A673 (cell line): Measurements from ENCODE around the gene RPP25L. TPM values are rescaled to one million over a fixed set of nuclear protein-coding genes. Genes with fewer than 3 reads are reported as not detected.
A peak's percentile ranks its signal among the peaks of the same experiment; 100 is the strongest.

Experiments
- BruUV-seq: library from RNA; stranded (reverse); fragments of 400-500 nt; replicated peaks from 2 replicates; lab custom pipeline; 2021; lab: Mats Ljungman, UMichigan
- CTCF ChIA-PET: fragments of 300-600 bp; sonication (Branson Sonifier 250); formaldehyde crosslinking; loops from one replicate; lab custom pipeline; 2022; ENCODE audit warnings: antibody characterized with exemption; lab: Charles Lee
- POLR2A ChIA-PET: fragments of 300-600 bp; sonication (Branson Sonifier 250); formaldehyde crosslinking; loops from one replicate; lab custom pipeline; 2022; ENCODE audit warnings: antibody characterized with exemption; ENCODE audit not compliant: low non-redundant PET; lab: Charles Lee
- DNase-seq: peaks from one replicate; pipeline ENCODE4 v3.0.0-alpha.2; 2015; ENCODE audit warnings: low spot score
- H3K27ac ChIP-seq: fragments of 200-600 bp; sonication (generic); 2 replicates; pipeline ENCODE4 v1.5.1; 2016; ENCODE audit warnings: mixed run types, low read depth, mild to moderate bottlenecking, mixed read lengths, antibody characterized with exemption, low read length; ENCODE audit not compliant: poor library complexity, severe bottlenecking
- H3K27me3 ChIP-seq: fragments of 200-600 bp; sonication (generic); replicated peaks from 2 replicates; pipeline ENCODE4 v1.6.1; 2017; ENCODE audit warnings: mixed run types, low read depth, mild to moderate bottlenecking, mixed read lengths, antibody characterized with exemption, low read length; ENCODE audit not compliant: insufficient read depth, poor library complexity
- H3K36me3 ChIP-seq: fragments of 200-600 bp; sonication (generic); 2 replicates; pipeline ENCODE4 v1.6.1; 2016; ENCODE audit warnings: mixed run types, mild to moderate bottlenecking, mixed read lengths, antibody characterized with exemption, low read length; ENCODE audit not compliant: insufficient read depth, poor library complexity, severe bottlenecking
- H3K4me1 ChIP-seq: fragments of 200-600 bp; sonication (generic); 2 replicates; pipeline ENCODE4 v1.6.1; 2017; ENCODE audit warnings: mixed run types, mild to moderate bottlenecking, mixed read lengths, antibody characterized with exemption, low read length; ENCODE audit not compliant: insufficient read depth, poor library complexity, severe bottlenecking
- H3K4me3 ChIP-seq: fragments of 200-600 bp; sonication (generic); 2 replicates; pipeline ENCODE4 v1.5.1; 2016; ENCODE audit warnings: low read depth, mixed run types, mild to moderate bottlenecking, mixed read lengths, low read length; ENCODE audit not compliant: poor library complexity, severe bottlenecking
- H3K9me3 ChIP-seq: fragments of 200-600 bp; sonication (generic); 2 replicates; pipeline ENCODE4 v1.6.1; 2016; ENCODE audit warnings: mixed run types, low read depth, mild to moderate bottlenecking, mixed read lengths, antibody characterized with exemption, low read length; ENCODE audit not compliant: poor library complexity, severe bottlenecking
- EZH2 ChIP-seq: fragments of 200-600 bp; sonication (generic); IDR thresholded peaks from 2 replicates; pipeline ENCODE4 v1.6.1; 2017; ENCODE audit warnings: borderline replicate concordance, low read depth, mild to moderate bottlenecking, mixed read lengths, antibody characterized with exemption, low read length; ENCODE audit not compliant: poor library complexity, severe bottlenecking
- intact Hi-C: fragments of 100-400 bp; cut with micrococcal nuclease; formaldehyde crosslinking; loops from one replicate; pipeline ENCODE4 v1.10.0; 2022; ENCODE audit not compliant: unreplicated experiment
- total RNA-seq: library from RNA; stranded (reverse); gene quantifications from 2 replicates; pipeline ENCODE4 v1.2.3, GENCODE V29; 2021
- TF ChIP-seq, protein P1 (sequence below): fragments of 300-800, 200-600 bp; sonication (generic); conservative IDR thresholded peaks from 2 replicates; pipeline ENCODE4 v1.5.1; 2017; ENCODE audit warnings: low read depth, mild to moderate bottlenecking, antibody characterized with exemption, low read length, moderate library complexity, mixed read lengths

RPP25L gene
- total RNA-seq, 1 experiment from 2014 or later = 19.7 TPM

DNA sequence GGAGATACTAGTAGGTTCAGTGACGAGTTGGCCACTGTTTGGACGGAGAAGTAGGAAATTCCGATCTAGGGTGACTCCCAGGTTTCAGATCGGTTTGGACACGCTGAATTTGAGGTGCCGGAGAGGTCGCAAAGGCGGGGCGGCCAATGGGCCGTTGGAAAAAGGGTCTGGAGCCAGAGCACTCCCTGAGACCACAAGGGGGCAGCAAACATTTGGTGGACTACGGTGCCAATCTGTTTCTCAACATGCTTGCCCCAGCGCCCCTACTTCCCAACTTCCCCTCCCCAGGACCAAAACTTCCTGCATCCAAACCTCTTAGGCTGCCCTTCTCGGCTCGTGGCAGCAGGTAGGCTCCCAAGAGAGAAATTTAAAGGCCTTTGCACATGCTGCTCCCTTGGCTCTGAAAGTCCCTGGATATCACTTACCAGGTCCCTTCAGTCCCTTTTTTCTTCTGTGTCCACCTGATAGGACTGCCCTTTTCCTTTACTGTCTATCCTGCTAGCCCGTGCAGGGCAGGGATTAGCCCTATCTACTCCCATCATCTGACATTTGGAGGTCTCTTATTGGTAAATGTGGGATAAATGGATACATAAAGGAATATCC lies 992 bp upstream of the RPP25L start:
- TF ChIP-seq, protein P1, sequence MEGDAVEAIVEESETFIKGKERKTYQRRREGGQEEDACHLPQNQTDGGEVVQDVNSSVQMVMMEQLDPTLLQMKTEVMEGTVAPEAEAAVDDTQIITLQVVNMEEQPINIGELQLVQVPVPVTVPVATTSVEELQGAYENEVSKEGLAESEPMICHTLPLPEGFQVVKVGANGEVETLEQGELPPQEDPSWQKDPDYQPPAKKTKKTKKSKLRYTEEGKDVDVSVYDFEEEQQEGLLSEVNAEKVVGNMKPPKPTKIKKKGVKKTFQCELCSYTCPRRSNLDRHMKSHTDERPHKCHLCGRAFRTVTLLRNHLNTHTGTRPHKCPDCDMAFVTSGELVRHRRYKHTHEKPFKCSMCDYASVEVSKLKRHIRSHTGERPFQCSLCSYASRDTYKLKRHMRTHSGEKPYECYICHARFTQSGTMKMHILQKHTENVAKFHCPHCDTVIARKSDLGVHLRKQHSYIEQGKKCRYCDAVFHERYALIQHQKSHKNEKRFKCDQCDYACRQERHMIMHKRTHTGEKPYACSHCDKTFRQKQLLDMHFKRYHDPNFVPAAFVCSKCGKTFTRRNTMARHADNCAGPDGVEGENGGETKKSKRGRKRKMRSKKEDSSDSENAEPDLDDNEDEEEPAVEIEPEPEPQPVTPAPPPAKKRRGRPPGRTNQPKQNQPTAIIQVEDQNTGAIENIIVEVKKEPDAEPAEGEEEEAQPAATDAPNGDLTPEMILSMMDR = peak; percentile 91
- no peak for TF ChIP-seq EZH2
- Histone ChIP-seq H3K4me1 (peaks cover 3% of the 10 kb centered on the region), H3K27ac (peak overlapping the region; percentile 96), H3K36me3 (peaks cover 3% of the 10 kb centered on the region), H3K27me3 (no peaks in the 10 kb centered on the region), H3K4me3 (peak overlapping the region; percentile 91), H3K9me3 (no peaks in the 10 kb centered on the region)
- no TSS peak for BruUV-seq
- intact Hi-C loops = loop anchor here (2.0 kb wide), 1 partner anchor 22 kb away; no protein-coding TSS in a partner anchor
- peak; percentile 86 for DNase-seq
- ChIA-PET CTCF (interaction anchor here (1.1 kb wide), 1 partner anchor 21 kb away, joined by 3 read pairs; no protein-coding TSS in a partner anchor), POLR2A (no interaction called here)

DNA sequence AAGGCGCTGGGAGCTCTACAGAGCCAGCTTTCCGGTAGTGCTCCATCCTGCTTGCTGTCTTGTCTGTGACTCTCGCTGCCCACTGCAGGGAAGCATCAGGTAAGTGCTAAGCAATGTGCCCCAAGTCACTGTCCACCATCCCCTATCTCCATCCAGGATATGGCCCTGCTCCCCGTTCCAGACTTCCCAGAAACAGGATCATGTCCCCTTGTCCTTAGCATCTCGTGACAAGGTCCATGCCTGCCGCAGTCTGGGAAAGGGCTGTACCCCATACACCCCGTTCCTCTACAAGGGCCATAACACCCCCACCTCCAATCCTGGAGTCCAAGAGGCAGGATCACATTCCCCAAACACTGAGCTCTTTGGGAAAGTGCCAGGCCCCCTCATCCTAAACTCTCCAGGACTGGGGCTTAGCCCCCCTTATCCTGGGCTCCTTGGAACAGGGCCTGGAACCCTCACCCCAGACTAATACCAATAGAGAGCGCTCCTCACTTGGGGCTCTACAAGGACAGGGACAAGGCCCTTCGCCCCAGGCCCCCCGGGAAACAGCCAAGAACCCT lies 566 bp downstream of the RPP25L start:
- BruUV-seq = TSS peak; percentile 65
- no peaks in the 10 kb centered on the region for H3K27me3 ChIP-seq
- TF ChIP-seq, protein P1 = no peak
- no peak for TF ChIP-seq EZH2
- H3K4me1 ChIP-seq = peaks cover 3% of the 10 kb centered on the region
- H3K27ac ChIP-seq = peak overlapping the region; percentile 96
- H3K36me3 ChIP-seq = peaks cover 3% of the 10 kb centered on the region
- H3K9me3 ChIP-seq = no peaks in the 10 kb centered on the region
- no peak for DNase-seq
- ChIA-PET CTCF (interaction anchor here (1.3 kb wide), 1 partner anchor 36 kb away, joined by 3 read pairs; the partner anchor contains the start of gene GALT), POLR2A (no interaction called here)
- H3K4me3 ChIP-seq = peak overlapping the region; percentile 91
- intact Hi-C loops = no loop called here

DNA sequence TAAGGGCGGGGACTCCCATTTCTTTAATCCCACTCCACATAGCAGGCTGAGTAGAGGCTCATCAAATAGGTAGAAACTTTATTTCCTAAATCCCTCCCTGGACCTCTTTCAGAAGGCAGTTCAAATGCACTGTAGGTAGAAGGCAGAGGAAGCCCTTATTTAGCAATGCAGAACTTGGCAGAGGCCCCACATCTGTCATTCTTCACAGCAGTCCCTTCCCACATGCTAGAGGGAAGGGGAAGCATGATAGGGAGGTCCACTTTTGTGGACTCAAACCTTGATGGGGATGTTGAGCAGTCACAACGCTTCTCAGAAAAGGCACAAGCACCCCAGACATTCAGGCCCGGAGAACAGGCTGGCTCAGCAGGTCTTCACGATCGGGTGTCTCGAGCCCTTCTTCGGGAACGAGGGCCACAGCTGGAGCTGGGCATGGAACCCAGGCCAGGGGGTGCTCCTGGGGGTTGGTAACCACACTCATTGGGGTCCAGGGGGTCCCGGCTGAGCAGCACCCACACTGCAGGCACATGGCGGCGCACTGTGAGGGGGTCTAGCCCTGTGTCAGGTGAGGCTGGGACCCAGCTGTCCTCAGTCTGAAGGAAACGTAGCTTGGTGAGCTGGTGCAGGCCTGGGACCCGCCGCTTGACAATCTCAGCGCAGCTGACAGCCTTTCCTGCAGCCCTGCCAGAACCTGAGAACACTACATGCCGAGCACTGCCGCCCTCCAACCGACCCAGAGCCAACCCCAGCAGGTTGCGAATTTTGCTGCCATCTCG lies 1.3 kb downstream of the RPP25L start:
- Histone ChIP-seq H3K9me3 (no peaks in the 10 kb centered on the region), H3K27ac (peak overlapping the region; percentile 96), H3K4me3 (peak overlapping the region; percentile 91), H3K4me1 (peaks cover 3% of the 10 kb centered on the region), H3K27me3 (no peaks in the 10 kb centered on the region), H3K36me3 (peaks cover 3% of the 10 kb centered on the region)
- no peak for DNase-seq
- intact Hi-C loops = no loop called here
- CTCF ChIA-PET = interaction anchor here (1.3 kb wide), 1 partner anchor 36 kb away, joined by 3 read pairs; the partner anchor contains the start of gene GALT
- TF ChIP-seq, protein P1 = no peak
- no peak for TF ChIP-seq EZH2
- no TSS peak for BruUV-seq
- POLR2A ChIA-PET = no interaction called here
